ENCODE measurements around the gene ST6GALNAC5. TPM values are rescaled to one million over a fixed set of nuclear protein-coding genes. Genes with fewer than 3 reads are reported as not detected.

Gene ST6GALNAC5
- total and polyA plus RNA-seq, 2 experiments from 2014 or later: 4.1 to 19.2 TPM

DNA sequence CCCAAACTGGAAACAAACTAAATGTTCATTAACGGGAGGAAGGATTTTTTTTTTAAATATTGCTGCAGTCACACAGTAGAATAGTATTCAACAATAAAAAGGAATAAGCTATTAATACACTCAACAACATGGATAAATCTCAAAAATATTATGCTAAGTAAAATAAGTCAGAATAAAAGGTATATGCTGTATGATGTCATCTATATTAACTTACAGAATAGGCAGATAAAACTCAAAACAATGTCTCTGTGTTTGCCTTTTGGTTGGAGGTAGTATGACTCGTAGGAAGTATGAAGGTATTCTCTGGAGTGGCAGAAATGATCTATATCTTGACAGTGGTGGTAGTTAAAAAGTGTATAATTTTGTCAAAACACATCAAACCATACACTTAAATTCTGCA lies 6.1 kb upstream of the ST6GALNAC5 start:
- H3K4me3 ChIP-seq: no peak overlapping the region
- peaks cover 22% of the 10 kb centered on the region for H3K4me1 ChIP-seq (ENCODE audit: insufficient read depth)
- ATAC-seq (no peak), DNase-seq (ENCODE audit: low spot score) (no peak)
- no peak overlapping the region for H3K27ac Mint-ChIP-seq
- H3K4me1 Mint-ChIP-seq: peaks cover 15% of the 10 kb centered on the region
- TF ChIP-seq, protein P1, sequence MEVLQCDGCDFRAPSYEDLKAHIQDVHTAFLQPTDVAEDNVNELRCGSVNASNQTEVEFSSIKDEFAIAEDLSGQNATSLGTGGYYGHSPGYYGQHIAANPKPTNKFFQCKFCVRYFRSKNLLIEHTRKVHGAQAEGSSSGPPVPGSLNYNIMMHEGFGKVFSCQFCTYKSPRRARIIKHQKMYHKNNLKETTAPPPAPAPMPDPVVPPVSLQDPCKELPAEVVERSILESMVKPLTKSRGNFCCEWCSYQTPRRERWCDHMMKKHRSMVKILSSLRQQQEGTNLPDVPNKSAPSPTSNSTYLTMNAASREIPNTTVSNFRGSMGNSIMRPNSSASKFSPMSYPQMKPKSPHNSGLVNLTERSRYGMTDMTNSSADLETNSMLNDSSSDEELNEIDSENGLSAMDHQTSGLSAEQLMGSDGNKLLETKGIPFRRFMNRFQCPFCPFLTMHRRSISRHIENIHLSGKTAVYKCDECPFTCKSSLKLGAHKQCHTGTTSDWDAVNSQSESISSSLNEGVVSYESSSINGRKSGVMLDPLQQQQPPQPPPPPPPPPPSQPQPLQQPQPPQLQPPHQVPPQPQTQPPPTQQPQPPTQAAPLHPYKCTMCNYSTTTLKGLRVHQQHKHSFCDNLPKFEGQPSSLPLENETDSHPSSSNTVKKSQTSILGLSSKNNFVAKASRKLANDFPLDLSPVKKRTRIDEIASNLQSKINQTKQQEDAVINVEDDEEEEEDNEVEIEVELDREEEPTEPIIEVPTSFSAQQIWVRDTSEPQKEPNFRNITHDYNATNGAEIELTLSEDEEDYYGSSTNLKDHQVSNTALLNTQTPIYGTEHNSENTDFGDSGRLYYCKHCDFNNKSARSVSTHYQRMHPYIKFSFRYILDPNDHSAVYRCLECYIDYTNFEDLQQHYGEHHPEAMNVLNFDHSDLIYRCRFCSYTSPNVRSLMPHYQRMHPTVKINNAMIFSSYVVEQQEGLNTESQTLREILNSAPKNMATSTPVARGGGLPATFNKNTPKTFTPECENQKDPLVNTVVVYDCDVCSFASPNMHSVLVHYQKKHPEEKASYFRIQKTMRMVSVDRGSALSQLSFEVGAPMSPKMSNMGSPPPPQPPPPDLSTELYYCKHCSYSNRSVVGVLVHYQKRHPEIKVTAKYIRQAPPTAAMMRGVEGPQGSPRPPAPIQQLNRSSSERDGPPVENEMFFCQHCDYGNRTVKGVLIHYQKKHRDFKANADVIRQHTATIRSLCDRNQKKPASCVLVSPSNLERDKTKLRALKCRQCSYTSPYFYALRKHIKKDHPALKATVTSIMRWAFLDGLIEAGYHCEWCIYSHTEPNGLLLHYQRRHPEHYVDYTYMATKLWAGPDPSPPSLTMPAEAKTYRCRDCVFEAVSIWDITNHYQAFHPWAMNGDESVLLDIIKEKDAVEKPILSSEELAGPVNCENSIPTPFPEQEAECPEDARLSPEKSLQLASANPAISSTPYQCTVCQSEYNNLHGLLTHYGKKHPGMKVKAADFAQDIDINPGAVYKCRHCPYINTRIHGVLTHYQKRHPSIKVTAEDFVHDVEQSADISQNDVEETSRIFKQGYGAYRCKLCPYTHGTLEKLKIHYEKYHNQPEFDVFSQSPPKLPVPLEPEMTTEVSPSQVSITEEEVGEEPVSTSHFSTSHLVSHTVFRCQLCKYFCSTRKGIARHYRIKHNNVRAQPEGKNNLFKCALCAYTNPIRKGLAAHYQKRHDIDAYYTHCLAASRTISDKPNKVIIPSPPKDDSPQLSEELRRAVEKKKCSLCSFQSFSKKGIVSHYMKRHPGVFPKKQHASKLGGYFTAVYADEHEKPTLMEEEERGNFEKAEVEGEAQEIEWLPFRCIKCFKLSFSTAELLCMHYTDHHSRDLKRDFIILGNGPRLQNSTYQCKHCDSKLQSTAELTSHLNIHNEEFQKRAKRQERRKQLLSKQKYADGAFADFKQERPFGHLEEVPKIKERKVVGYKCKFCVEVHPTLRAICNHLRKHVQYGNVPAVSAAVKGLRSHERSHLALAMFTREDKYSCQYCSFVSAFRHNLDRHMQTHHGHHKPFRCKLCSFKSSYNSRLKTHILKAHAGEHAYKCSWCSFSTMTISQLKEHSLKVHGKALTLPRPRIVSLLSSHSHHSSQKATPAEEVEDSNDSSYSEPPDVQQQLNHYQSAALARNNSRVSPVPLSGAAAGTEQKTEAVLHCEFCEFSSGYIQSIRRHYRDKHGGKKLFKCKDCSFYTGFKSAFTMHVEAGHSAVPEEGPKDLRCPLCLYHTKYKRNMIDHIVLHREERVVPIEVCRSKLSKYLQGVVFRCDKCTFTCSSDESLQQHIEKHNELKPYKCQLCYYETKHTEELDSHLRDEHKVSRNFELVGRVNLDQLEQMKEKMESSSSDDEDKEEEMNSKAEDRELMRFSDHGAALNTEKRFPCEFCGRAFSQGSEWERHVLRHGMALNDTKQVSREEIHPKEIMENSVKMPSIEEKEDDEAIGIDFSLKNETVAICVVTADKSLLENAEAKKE (CRISPR knock-in tag; IDR thresholded peaks at IDR 0.05): no peak
- TF ChIP-seq ZNF331 (CRISPR knock-in tag; IDR thresholded peaks at IDR 0.05; ENCODE audit: low read depth) (no peak), CREB1 (CRISPR knock-in tag; IDR thresholded peaks at IDR 0.05; ENCODE audit: low read depth) (no peak), POLR2AphosphoS5 (IDR thresholded peaks at IDR 0.05; ENCODE audit: low read depth) (no peak), STAT1 (IDR thresholded peaks at IDR 0.05; ENCODE audit: unreplicated experiment) (no peak), EZH2 (IDR thresholded peaks at IDR 0.05; ENCODE audit: low read depth, unreplicated experiment) (no peak), ZNF114 (CRISPR knock-in tag; IDR thresholded peaks at IDR 0.05) (no peak), NANOG (IDR thresholded peaks at IDR 0.05; ENCODE audit: borderline replicate concordance) (no peak), EZH2phosphoT487 (IDR thresholded peaks at IDR 0.05; ENCODE audit: unreplicated experiment) (no peak), JUNB (IDR thresholded peaks at IDR 0.05; ENCODE audit: unreplicated experiment) (no peak)
- TF ChIP-seq, protein P2, sequence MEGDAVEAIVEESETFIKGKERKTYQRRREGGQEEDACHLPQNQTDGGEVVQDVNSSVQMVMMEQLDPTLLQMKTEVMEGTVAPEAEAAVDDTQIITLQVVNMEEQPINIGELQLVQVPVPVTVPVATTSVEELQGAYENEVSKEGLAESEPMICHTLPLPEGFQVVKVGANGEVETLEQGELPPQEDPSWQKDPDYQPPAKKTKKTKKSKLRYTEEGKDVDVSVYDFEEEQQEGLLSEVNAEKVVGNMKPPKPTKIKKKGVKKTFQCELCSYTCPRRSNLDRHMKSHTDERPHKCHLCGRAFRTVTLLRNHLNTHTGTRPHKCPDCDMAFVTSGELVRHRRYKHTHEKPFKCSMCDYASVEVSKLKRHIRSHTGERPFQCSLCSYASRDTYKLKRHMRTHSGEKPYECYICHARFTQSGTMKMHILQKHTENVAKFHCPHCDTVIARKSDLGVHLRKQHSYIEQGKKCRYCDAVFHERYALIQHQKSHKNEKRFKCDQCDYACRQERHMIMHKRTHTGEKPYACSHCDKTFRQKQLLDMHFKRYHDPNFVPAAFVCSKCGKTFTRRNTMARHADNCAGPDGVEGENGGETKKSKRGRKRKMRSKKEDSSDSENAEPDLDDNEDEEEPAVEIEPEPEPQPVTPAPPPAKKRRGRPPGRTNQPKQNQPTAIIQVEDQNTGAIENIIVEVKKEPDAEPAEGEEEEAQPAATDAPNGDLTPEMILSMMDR (conservative IDR thresholded peaks at IDR 0.05; ENCODE audit: low read depth in 2 of 2): no peak
- TF ChIP-seq, protein P3, sequence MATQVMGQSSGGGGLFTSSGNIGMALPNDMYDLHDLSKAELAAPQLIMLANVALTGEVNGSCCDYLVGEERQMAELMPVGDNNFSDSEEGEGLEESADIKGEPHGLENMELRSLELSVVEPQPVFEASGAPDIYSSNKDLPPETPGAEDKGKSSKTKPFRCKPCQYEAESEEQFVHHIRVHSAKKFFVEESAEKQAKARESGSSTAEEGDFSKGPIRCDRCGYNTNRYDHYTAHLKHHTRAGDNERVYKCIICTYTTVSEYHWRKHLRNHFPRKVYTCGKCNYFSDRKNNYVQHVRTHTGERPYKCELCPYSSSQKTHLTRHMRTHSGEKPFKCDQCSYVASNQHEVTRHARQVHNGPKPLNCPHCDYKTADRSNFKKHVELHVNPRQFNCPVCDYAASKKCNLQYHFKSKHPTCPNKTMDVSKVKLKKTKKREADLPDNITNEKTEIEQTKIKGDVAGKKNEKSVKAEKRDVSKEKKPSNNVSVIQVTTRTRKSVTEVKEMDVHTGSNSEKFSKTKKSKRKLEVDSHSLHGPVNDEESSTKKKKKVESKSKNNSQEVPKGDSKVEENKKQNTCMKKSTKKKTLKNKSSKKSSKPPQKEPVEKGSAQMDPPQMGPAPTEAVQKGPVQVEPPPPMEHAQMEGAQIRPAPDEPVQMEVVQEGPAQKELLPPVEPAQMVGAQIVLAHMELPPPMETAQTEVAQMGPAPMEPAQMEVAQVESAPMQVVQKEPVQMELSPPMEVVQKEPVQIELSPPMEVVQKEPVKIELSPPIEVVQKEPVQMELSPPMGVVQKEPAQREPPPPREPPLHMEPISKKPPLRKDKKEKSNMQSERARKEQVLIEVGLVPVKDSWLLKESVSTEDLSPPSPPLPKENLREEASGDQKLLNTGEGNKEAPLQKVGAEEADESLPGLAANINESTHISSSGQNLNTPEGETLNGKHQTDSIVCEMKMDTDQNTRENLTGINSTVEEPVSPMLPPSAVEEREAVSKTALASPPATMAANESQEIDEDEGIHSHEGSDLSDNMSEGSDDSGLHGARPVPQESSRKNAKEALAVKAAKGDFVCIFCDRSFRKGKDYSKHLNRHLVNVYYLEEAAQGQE (IDR thresholded peaks at IDR 0.05; ENCODE audit: unreplicated experiment): no peak
- TF ChIP-seq, protein P4, sequence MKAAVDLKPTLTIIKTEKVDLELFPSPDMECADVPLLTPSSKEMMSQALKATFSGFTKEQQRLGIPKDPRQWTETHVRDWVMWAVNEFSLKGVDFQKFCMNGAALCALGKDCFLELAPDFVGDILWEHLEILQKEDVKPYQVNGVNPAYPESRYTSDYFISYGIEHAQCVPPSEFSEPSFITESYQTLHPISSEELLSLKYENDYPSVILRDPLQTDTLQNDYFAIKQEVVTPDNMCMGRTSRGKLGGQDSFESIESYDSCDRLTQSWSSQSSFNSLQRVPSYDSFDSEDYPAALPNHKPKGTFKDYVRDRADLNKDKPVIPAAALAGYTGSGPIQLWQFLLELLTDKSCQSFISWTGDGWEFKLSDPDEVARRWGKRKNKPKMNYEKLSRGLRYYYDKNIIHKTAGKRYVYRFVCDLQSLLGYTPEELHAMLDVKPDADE (IDR thresholded peaks at IDR 0.05): no peak
- no peak overlapping the region for H3K4me3 Mint-ChIP-seq
- H3K79me2 ChIP-seq (replicated peaks; ENCODE audit: insufficient read depth): no peaks in the 10 kb centered on the region
- H3K4me2 ChIP-seq: no peak overlapping the region
- no peaks in the 10 kb centered on the region for H3K36me3 ChIP-seq (ENCODE audit: insufficient read depth)
- H3K27me3 Mint-ChIP-seq (ENCODE audit: insufficient read depth, low read depth, poor library complexity): no peaks in the 10 kb centered on the region
- peaks cover 6% of the 10 kb centered on the region; the same call in 1 of the 2 replicates for H3K27me3 ChIP-seq (ENCODE audit: insufficient read depth)
- no peak overlapping the region for H3K27ac ChIP-seq (ENCODE audit: low read depth)
- no peaks in the 10 kb centered on the region for H3F3A ChIP-seq (replicated peaks; ENCODE audit: low read depth)
- H3K36me3 Mint-ChIP-seq (ENCODE audit: low read depth): no peaks in the 10 kb centered on the region
- no peak overlapping the region for H2AFZ ChIP-seq
- H4K20me1 ChIP-seq (replicated peaks; ENCODE audit: insufficient read depth): no peaks in the 10 kb centered on the region
- H3K9me2 ChIP-seq (ENCODE audit: insufficient read depth): no peaks in the 10 kb centered on the region
- H3K9me3 Mint-ChIP-seq: no peaks in the 10 kb centered on the region
